HEK293 (cell line): Measurements from ENCODE around the gene AGT.

Source experiments
- CTCF ChIA-PET: fragments of 350-600 bp; formaldehyde crosslinking; extraction: SDS; loops from one replicate; lab custom pipeline; 2021; ENCODE audit warnings: antibody characterized with exemption; lab: Yijun Ruan, JAX
- POLR2A ChIA-PET: fragments of 300-600 bp; formaldehyde crosslinking; extraction: SDS; loops from one replicate; lab custom pipeline; 2020; ENCODE audit warnings: antibody characterized with exemption, inconsistent platforms; lab: Yijun Ruan, JAX
- H3K27ac ChIP-seq: fragments of 200-500 bp; sonication (Bioruptor generic); 2 replicates; pipeline ENCODE4 v1.5.1; 2014; ENCODE audit warnings: low read depth, low read length, control low read depth, inconsistent platforms; ENCODE audit errors: extremely low read depth
- H3K36me3 ChIP-seq, 2 experiments: fragments of 200-500 bp in 1 of 2; sonication (Bioruptor generic) in 1 of 2; 1 replicate in 1 of 2; 2 replicates in 1 of 2; pipeline ENCODE4 v1.5.1; 2014 to 2017; ENCODE audit warnings: inconsistent platforms in 2 of 2, low read length in 2 of 2; ENCODE audit not compliant: control insufficient read depth in 2 of 2, insufficient read depth in 1 of 2
- H3K4me1 ChIP-seq: fragments of 200-500 bp; sonication (Bioruptor generic); 2 replicates; pipeline ENCODE4 v1.5.1; 2014; ENCODE audit warnings: mild to moderate bottlenecking, low read length, inconsistent platforms; ENCODE audit not compliant: control insufficient read depth, insufficient read depth
- H3K4me3 ChIP-seq: 2 replicates; pipeline ENCODE4 v1.5.1; 2011; ENCODE audit warnings: low read depth, mild to moderate bottlenecking, control low read depth, low read length, moderate library complexity
- H3K9me3 ChIP-seq: fragments of 200-500 bp; sonication (Bioruptor generic); 2 replicates; pipeline ENCODE4 v1.5.1; 2014; ENCODE audit warnings: low read depth, low read length, inconsistent platforms; ENCODE audit not compliant: control insufficient read depth, insufficient read depth
- FEZF1 ChIP-seq: fragments of 450-650 bp; formaldehyde crosslinking; IDR thresholded peaks from 2 replicates; pipeline ENCODE4 v1.5.1; 2016; ENCODE audit warnings: missing biosample characterization, missing genetic modification characterization
- GLI2 ChIP-seq: fragments of 450-650 bp; formaldehyde crosslinking; IDR thresholded peaks from 2 replicates; pipeline ENCODE4; 2017; ENCODE audit warnings: missing biosample characterization, missing genetic modification characterization, low read depth, borderline replicate concordance
- HOXC10 ChIP-seq: sonication (generic); formaldehyde crosslinking; IDR thresholded peaks from 2 replicates; pipeline ENCODE4 v1.8.1; 2023; ENCODE audit warnings: mild to moderate bottlenecking, missing genetic modification reagents
- KLF10 ChIP-seq: fragments of 450-650 bp; IDR thresholded peaks from 2 replicates; pipeline ENCODE4 v1.5.1; 2018; ENCODE audit warnings: missing biosample characterization, mild to moderate bottlenecking, missing genetic modification characterization
- TCF7L2 ChIP-seq: IDR thresholded peaks from 2 replicates; pipeline ENCODE4 v1.6.1; 2011; ENCODE audit warnings: low read depth, mild to moderate bottlenecking, inconsistent platforms, low read length, moderate library complexity, borderline replicate concordance
- ZFP69B ChIP-seq: fragments of 450-650 bp; formaldehyde crosslinking; IDR thresholded peaks from 2 replicates; pipeline ENCODE4 v1.5.1; 2016; ENCODE audit warnings: missing biosample characterization, missing genetic modification characterization
- ZNF202 ChIP-seq: fragments of 450-650 bp; formaldehyde crosslinking; IDR thresholded peaks from 2 replicates; pipeline ENCODE4 v1.5.1; 2016; ENCODE audit warnings: missing biosample characterization, missing genetic modification characterization, borderline replicate concordance
- ZNF266 ChIP-seq: fragments of 450-650 bp; formaldehyde crosslinking; IDR thresholded peaks from 2 replicates; pipeline ENCODE4 v1.5.1; 2016; ENCODE audit warnings: missing biosample characterization, missing genetic modification characterization, low read depth
- ZNF302 ChIP-seq: fragments of 450-650 bp; formaldehyde crosslinking; IDR thresholded peaks from 2 replicates; pipeline ENCODE4 v1.5.1; 2016; ENCODE audit warnings: missing biosample characterization, missing genetic modification characterization, low read depth
- ZNF580 ChIP-seq: fragments of 450-650 bp; formaldehyde crosslinking; IDR thresholded peaks from 2 replicates; pipeline ENCODE4 v1.5.1; 2016; ENCODE audit warnings: missing biosample characterization, missing genetic modification characterization
- ZNF776 ChIP-seq: fragments of 450-650 bp; formaldehyde crosslinking; IDR thresholded peaks from 2 replicates; pipeline ENCODE4 v1.5.0; 2017; ENCODE audit warnings: missing biosample characterization, missing genetic modification characterization, borderline replicate concordance
- TF ChIP-seq, protein P1 (sequence below): sonication (generic); formaldehyde crosslinking; IDR thresholded peaks from 2 replicates; pipeline ENCODE4 v1.8.1; 2022; ENCODE audit warnings: mild to moderate bottlenecking, moderate library complexity, missing genetic modification reagents
- TF ChIP-seq, protein P2 (sequence below): fragments of 450-650 bp; formaldehyde crosslinking; IDR thresholded peaks from 2 replicates; pipeline ENCODE4 v1.5.0; 2017; ENCODE audit warnings: missing biosample characterization, missing genetic modification characterization, borderline replicate concordance
- TF ChIP-seq, protein P3 (sequence below): fragments of 450-650 bp; formaldehyde crosslinking; IDR thresholded peaks from 2 replicates; pipeline ENCODE4 v1.5.1; 2016; ENCODE audit warnings: missing biosample characterization, missing genetic modification characterization

The AGT gene

DNA sequence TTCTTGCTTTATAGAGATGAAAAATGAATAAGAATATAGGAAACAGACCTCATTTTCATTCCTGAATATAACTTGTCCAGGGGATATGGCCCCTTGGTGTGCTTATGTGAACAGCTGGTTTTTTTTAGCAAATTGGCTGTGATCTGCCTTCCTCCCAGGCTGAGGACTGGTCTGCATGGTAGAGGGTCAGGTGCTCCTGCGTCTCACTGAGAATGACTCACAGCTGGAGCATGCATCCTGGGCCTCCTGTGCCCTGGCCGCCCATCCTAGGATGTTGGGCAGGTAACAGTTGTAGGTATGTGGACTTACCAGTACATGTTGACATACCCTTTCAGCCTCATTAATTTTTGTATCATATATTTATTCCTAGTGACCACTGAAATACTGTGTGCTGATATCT lies 29.8 kb downstream of the AGT start (continued):
- TF ChIP-seq, protein P1, sequence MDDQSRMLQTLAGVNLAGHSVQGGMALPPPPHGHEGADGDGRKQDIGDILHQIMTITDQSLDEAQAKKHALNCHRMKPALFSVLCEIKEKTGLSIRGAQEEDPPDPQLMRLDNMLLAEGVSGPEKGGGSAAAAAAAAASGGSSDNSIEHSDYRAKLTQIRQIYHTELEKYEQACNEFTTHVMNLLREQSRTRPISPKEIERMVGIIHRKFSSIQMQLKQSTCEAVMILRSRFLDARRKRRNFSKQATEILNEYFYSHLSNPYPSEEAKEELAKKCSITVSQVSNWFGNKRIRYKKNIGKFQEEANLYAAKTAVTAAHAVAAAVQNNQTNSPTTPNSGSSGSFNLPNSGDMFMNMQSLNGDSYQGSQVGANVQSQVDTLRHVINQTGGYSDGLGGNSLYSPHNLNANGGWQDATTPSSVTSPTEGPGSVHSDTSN (CRISPR knock-in tag) = no peak
- TF ChIP-seq TCF7L2 = no peak
- TF ChIP-seq ZNF266 (tag by site-specific recombination) = no peak
- TF ChIP-seq, protein P2, sequence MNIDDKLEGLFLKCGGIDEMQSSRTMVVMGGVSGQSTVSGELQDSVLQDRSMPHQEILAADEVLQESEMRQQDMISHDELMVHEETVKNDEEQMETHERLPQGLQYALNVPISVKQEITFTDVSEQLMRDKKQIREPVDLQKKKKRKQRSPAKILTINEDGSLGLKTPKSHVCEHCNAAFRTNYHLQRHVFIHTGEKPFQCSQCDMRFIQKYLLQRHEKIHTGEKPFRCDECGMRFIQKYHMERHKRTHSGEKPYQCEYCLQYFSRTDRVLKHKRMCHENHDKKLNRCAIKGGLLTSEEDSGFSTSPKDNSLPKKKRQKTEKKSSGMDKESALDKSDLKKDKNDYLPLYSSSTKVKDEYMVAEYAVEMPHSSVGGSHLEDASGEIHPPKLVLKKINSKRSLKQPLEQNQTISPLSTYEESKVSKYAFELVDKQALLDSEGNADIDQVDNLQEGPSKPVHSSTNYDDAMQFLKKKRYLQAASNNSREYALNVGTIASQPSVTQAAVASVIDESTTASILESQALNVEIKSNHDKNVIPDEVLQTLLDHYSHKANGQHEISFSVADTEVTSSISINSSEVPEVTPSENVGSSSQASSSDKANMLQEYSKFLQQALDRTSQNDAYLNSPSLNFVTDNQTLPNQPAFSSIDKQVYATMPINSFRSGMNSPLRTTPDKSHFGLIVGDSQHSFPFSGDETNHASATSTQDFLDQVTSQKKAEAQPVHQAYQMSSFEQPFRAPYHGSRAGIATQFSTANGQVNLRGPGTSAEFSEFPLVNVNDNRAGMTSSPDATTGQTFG (tag by site-specific recombination) = no peak
- TF ChIP-seq ZNF580 (tag by site-specific recombination) = no peak
- TF ChIP-seq ZNF202 (tag by site-specific recombination) = no peak
- no peak for TF ChIP-seq HOXC10 (CRISPR knock-in tag)
- TF ChIP-seq KLF10 = no peak

- CTCF ChIA-PET = interaction anchor here (0.6 to 3.3 kb wide), 3 partner anchors 12 to 499 kb away, joined by 3 to 19 read pairs (median 3); partner anchors contain the start of gene COG2
- TF ChIP-seq ZFP69B = no peak
- no peak for TF ChIP-seq GLI2 (tag by site-specific recombination)
- TF ChIP-seq, protein P3, sequence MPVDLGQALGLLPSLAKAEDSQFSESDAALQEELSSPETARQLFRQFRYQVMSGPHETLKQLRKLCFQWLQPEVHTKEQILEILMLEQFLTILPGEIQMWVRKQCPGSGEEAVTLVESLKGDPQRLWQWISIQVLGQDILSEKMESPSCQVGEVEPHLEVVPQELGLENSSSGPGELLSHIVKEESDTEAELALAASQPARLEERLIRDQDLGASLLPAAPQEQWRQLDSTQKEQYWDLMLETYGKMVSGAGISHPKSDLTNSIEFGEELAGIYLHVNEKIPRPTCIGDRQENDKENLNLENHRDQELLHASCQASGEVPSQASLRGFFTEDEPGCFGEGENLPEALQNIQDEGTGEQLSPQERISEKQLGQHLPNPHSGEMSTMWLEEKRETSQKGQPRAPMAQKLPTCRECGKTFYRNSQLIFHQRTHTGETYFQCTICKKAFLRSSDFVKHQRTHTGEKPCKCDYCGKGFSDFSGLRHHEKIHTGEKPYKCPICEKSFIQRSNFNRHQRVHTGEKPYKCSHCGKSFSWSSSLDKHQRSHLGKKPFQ (tag by site-specific recombination) = no peak
- peaks cover 13% of the 10 kb centered on the region; the same call in 1 of the 2 replicates for H3K4me1 ChIP-seq
- H3K36me3 ChIP-seq = peaks cover 38 to 84% of the 10 kb centered on the region in 2 experiments
- POLR2A ChIA-PET = interaction anchor here (1.9 kb wide), 1 partner anchor 10 kb away, joined by 5 read pairs; no protein-coding TSS in a partner anchor
- no peak overlapping the region for H3K4me3 ChIP-seq
- H3K27ac ChIP-seq = no peak overlapping the region
- H3K9me3 ChIP-seq = no peaks in the 10 kb centered on the region
Observed at GRCh38 chr1:230682882-230683610, 30.9 kb downstream of the AGT start.

DNA sequence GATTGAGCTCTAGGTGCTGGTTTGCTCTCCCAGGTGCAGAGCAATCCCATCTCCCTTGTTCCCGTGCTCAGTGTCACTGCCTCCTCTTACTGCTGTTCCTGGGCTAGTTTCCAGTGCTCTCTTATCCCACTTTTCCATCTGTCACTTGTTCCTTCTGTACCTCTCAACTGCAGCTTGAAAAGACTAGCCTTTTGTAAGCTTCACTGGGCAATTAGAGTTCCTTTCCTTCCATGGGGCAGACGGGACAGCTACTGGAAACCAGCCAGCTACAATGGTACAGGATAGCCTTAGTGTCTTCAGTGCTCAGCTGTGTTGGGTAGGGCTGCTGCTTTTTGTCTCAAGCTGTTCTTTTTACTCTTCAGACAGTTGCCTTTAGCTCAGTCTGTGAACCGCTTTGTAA lies 31.6 kb downstream of the AGT start:
- Histone ChIP-seq H3K27ac (no peak overlapping the region), H3K4me3 (no peak overlapping the region), H3K36me3 (peaks cover 35 to 86% of the 10 kb centered on the region in 2 experiments), H3K4me1 (peaks cover 13% of the 10 kb centered on the region; the same call in 1 of the 2 replicates), H3K9me3 (no peaks in the 10 kb centered on the region)
- TF ChIP-seq FEZF1 (tag by site-specific recombination) (peak; percentile 78), ZNF776 (tag by site-specific recombination) (no peak), ZNF302 (no peak)
- POLR2A ChIA-PET = interaction anchor here (1.8 to 1.9 kb wide), 2 partner anchors 9 to 39 kb away, joined by 5 to 7 read pairs; no protein-coding TSS in a partner anchor
- CTCF ChIA-PET = interaction anchor here (0.8 to 3.3 kb wide), 4 partner anchors 9 to 500 kb away, joined by 3 to 19 read pairs (median 4); partner anchors contain the start of gene COG2
